ENCODE measurements around the gene NR3C2.

NR3C2 gene

DNA sequence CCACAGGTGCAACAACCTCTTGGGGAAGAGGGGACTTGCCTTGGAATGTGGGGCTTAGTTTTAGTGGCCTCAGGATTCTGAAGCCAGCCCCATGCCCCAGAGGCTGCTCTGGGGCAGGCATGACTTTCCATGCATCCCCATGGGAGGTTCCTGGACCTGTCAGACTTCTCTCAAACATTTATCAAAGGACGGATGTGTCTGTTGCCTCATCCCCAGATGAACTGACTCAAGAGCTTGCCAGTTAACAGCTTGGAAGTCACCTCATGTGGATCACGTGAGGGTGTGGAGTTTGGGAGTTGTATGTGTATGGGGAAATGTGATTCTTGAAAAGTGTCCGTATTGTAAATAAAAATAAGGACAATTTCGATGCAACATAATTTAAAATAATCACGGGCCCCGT lies 368.9 kb downstream of the NR3C2 start:
- Histone ChIP-seq H3K36me3 (ENCODE audit: control insufficient read depth in 1 of 2, insufficient read depth in 2 of 2, low read length in 2 of 2) (peaks cover 14 to 29% of the 10 kb centered on the region in 2 experiments), H3K23ac (ENCODE audit: low read length) (no peak overlapping the region), H3K79me1 (ENCODE audit: low read length) (no peaks in the 10 kb centered on the region), H3K9me3 (ENCODE audit: insufficient read depth, low read depth, low read length) (peaks cover 8% of the 10 kb centered on the region), H2BK5ac (ENCODE audit: low read depth, low read length, poor library complexity) (no peak overlapping the region), H4K12ac (ENCODE audit: low read depth, low read length) (no peak overlapping the region), H2AK5ac (ENCODE audit: low read length) (no peak overlapping the region), H3K9ac (ENCODE audit: low read length) (no peak overlapping the region), H3K4ac (ENCODE audit: low read depth, low read length) (no peak overlapping the region), H3K4me3 (ENCODE audit: low read depth, low read length) (no peak overlapping the region), H3K4me2 (ENCODE audit: low read length) (no peak overlapping the region), H3K27me3 (ENCODE audit: insufficient read depth, low read length) (no peaks in the 10 kb centered on the region), H3K18ac (ENCODE audit: low read length) (no peak overlapping the region), H2BK120ac (ENCODE audit: insufficient read depth, low read length, poor library complexity) (no peak overlapping the region), H2BK12ac (ENCODE audit: low read length) (no peak overlapping the region), H4K8ac (ENCODE audit: low read depth, low read length) (no peak overlapping the region), H4K91ac (ENCODE audit: low read depth, low read length) (no peak overlapping the region), H3K27ac (ENCODE audit: low read depth, low read length) (no peak overlapping the region), H3K14ac (ENCODE audit: low read length) (no peak overlapping the region), H3K79me2 (ENCODE audit: control insufficient read depth, insufficient read depth, low read length, poor library complexity) (no peaks in the 10 kb centered on the region), H3K4me1 (ENCODE audit: control insufficient read depth in 1 of 2, insufficient read depth in 2 of 2, low read length in 2 of 2) (no peaks in the 10 kb centered on the region), H2AFZ (ENCODE audit: insufficient read depth, low read length, poor library complexity) (no peak overlapping the region)
- no peak for DNase-seq
- WGBS (ENCODE audit: extremely low coverage, insufficient coverage, insufficient read length), result 100% methylated on average over 1 of the region's 6 CpGs

- no peaks in the 10 kb centered on the region for H3K79me1 ChIP-seq (ENCODE audit: low read length)
- no peak overlapping the region for H4K12ac ChIP-seq (ENCODE audit: low read depth, low read length)
- H2BK120ac ChIP-seq (ENCODE audit: insufficient read depth, low read length, poor library complexity), result no peak overlapping the region
- no peak overlapping the region for H3K9ac ChIP-seq (ENCODE audit: low read length)
- H3K23ac ChIP-seq (ENCODE audit: low read length), result no peak overlapping the region
- no peaks in the 10 kb centered on the region for H3K4me1 ChIP-seq (ENCODE audit: control insufficient read depth in 1 of 2, insufficient read depth in 2 of 2, low read length in 2 of 2)
- H3K27ac ChIP-seq (ENCODE audit: low read depth, low read length), result no peak overlapping the region
- no peaks in the 10 kb centered on the region for H3K27me3 ChIP-seq (ENCODE audit: insufficient read depth, low read length)
- H3K4ac ChIP-seq (ENCODE audit: low read depth, low read length), result no peak overlapping the region
- H2AFZ ChIP-seq (ENCODE audit: insufficient read depth, low read length, poor library complexity), result no peak overlapping the region
- no peak overlapping the region for H3K4me3 ChIP-seq (ENCODE audit: low read depth, low read length)
- no peak overlapping the region for H3K4me2 ChIP-seq (ENCODE audit: low read length)
- H4K91ac ChIP-seq (ENCODE audit: low read depth, low read length), result no peak overlapping the region
- H3K36me3 ChIP-seq (ENCODE audit: control insufficient read depth in 1 of 2, insufficient read depth in 2 of 2, low read length in 2 of 2), result peaks cover 14 to 29% of the 10 kb centered on the region in 2 experiments
- H3K79me2 ChIP-seq (ENCODE audit: control insufficient read depth, insufficient read depth, low read length, poor library complexity), result no peaks in the 10 kb centered on the region
- H2AK5ac ChIP-seq (ENCODE audit: low read length), result no peak overlapping the region
- H3K14ac ChIP-seq (ENCODE audit: low read length), result no peak overlapping the region
- no CpG with 5 or more reads among the region's 9 CpGs for WGBS (ENCODE audit: extremely low coverage, insufficient coverage, insufficient read length)
- H2BK12ac ChIP-seq (ENCODE audit: low read length), result no peak overlapping the region
- no peak for DNase-seq
- H2BK5ac ChIP-seq (ENCODE audit: low read depth, low read length, poor library complexity), result no peak overlapping the region
- no peak overlapping the region for H4K8ac ChIP-seq (ENCODE audit: low read depth, low read length)
- no peak overlapping the region for H3K18ac ChIP-seq (ENCODE audit: low read length)
- peaks cover 8% of the 10 kb centered on the region for H3K9me3 ChIP-seq (ENCODE audit: insufficient read depth, low read depth, low read length)
Measured at GRCh38 chr4:148072789-148073188, 369.4 kb downstream of the NR3C2 start.

- H3K4me2 ChIP-seq (ENCODE audit: low read length), result no peak overlapping the region
- H3K36me3 ChIP-seq (ENCODE audit: control insufficient read depth in 1 of 2, insufficient read depth in 2 of 2, low read length in 2 of 2), result peaks cover 14 to 36% of the 10 kb centered on the region in 2 experiments
- no peak overlapping the region for H4K91ac ChIP-seq (ENCODE audit: low read depth, low read length)
- H3K9me3 ChIP-seq (ENCODE audit: insufficient read depth, low read depth, low read length), result peaks cover 8% of the 10 kb centered on the region
- no peaks in the 10 kb centered on the region for H3K79me2 ChIP-seq (ENCODE audit: control insufficient read depth, insufficient read depth, low read length, poor library complexity)
- no peak overlapping the region for H4K8ac ChIP-seq (ENCODE audit: low read depth, low read length)
- no peak overlapping the region for H2BK120ac ChIP-seq (ENCODE audit: insufficient read depth, low read length, poor library complexity)
- H3K23ac ChIP-seq (ENCODE audit: low read length), result no peak overlapping the region
- H2BK12ac ChIP-seq (ENCODE audit: low read length), result no peak overlapping the region
- no peak for DNase-seq
- H3K27me3 ChIP-seq (ENCODE audit: insufficient read depth, low read length), result no peaks in the 10 kb centered on the region
- H4K12ac ChIP-seq (ENCODE audit: low read depth, low read length), result no peak overlapping the region
- no peak overlapping the region for H3K27ac ChIP-seq (ENCODE audit: low read depth, low read length)
- no peak overlapping the region for H3K4ac ChIP-seq (ENCODE audit: low read depth, low read length)
- no peak overlapping the region for H3K9ac ChIP-seq (ENCODE audit: low read length)
- no peak overlapping the region for H3K14ac ChIP-seq (ENCODE audit: low read length)
- WGBS (ENCODE audit: extremely low coverage, insufficient coverage, insufficient read length), result no CpG with 5 or more reads among the region's 4 CpGs
- no peak overlapping the region for H2BK5ac ChIP-seq (ENCODE audit: low read depth, low read length, poor library complexity)
- peaks cover 0 to 3% of the 10 kb centered on the region in 2 experiments for H3K4me1 ChIP-seq (ENCODE audit: control insufficient read depth in 1 of 2, insufficient read depth in 2 of 2, low read length in 2 of 2)
- H3K4me3 ChIP-seq (ENCODE audit: low read depth, low read length), result no peak overlapping the region
- no peak overlapping the region for H2AK5ac ChIP-seq (ENCODE audit: low read length)
- H3K18ac ChIP-seq (ENCODE audit: low read length), result no peak overlapping the region
- no peak overlapping the region for H2AFZ ChIP-seq (ENCODE audit: insufficient read depth, low read length, poor library complexity)
- H3K79me1 ChIP-seq (ENCODE audit: low read length), result no peaks in the 10 kb centered on the region
Measured at GRCh38 chr4:148071009-148071408, 371.2 kb downstream of the NR3C2 start.

GRCh38 chr4:148069895-148070178 lies 372.4 kb downstream of the NR3C2 start:
- Histone ChIP-seq H3K4ac (ENCODE audit: low read depth, low read length) (no peak overlapping the region), H3K4me3 (ENCODE audit: low read depth, low read length) (no peak overlapping the region), H4K8ac (ENCODE audit: low read depth, low read length) (no peak overlapping the region), H3K14ac (ENCODE audit: low read length) (no peak overlapping the region), H3K36me3 (ENCODE audit: control insufficient read depth in 1 of 2, insufficient read depth in 2 of 2, low read length in 2 of 2) (peaks cover 14 to 27% of the 10 kb centered on the region in 2 experiments), H3K79me2 (ENCODE audit: control insufficient read depth, insufficient read depth, low read length, poor library complexity) (no peaks in the 10 kb centered on the region), H3K4me1 (ENCODE audit: control insufficient read depth in 1 of 2, insufficient read depth in 2 of 2, low read length in 2 of 2) (peaks cover 0 to 3% of the 10 kb centered on the region in 2 experiments), H3K9me3 (ENCODE audit: insufficient read depth, low read depth, low read length) (peaks cover 6% of the 10 kb centered on the region), H2BK120ac (ENCODE audit: insufficient read depth, low read length, poor library complexity) (no peak overlapping the region), H3K4me2 (ENCODE audit: low read length) (no peak overlapping the region), H2BK12ac (ENCODE audit: low read length) (no peak overlapping the region), H3K27me3 (ENCODE audit: insufficient read depth, low read length) (no peaks in the 10 kb centered on the region), H4K12ac (ENCODE audit: low read depth, low read length) (no peak overlapping the region), H3K79me1 (ENCODE audit: low read length) (no peaks in the 10 kb centered on the region), H3K18ac (ENCODE audit: low read length) (no peak overlapping the region), H2AK5ac (ENCODE audit: low read length) (no peak overlapping the region), H2AFZ (ENCODE audit: insufficient read depth, low read length, poor library complexity) (no peak overlapping the region), H3K27ac (ENCODE audit: low read depth, low read length) (no peak overlapping the region), H3K9ac (ENCODE audit: low read length) (no peak overlapping the region), H4K91ac (ENCODE audit: low read depth, low read length) (no peak overlapping the region), H2BK5ac (ENCODE audit: low read depth, low read length, poor library complexity) (no peak overlapping the region), H3K23ac (ENCODE audit: low read length) (no peak overlapping the region)
- DNase-seq, result no peak
- whole genome bisulfite sequencing (ENCODE audit: extremely low coverage, insufficient coverage, insufficient read length), result no CpG with 5 or more reads among the region's 3 CpGs
